Sigmoid colon (tissue), 4 donors: ENCODE data around the gene TMEM156.

ENCODE experiments used
- CTCF ChIP-seq, 4 experiments: fragments of 450-650 bp in 3 of 4; fragments of 200-600 bp in 1 of 4; IDR thresholded peaks; one replicate each; pipeline ENCODE4 v1.5.1; 2016 to 2019; ENCODE audit warnings: antibody characterized with exemption in 4 of 4, mild to moderate bottlenecking in 3 of 4, moderate library complexity in 2 of 4
- POLR2A ChIP-seq, 2 donors: fragments of 450-650 bp; IDR thresholded peaks; one replicate each; pipeline ENCODE4 v1.6.1; 2016; ENCODE audit warnings: antibody characterized with exemption in 2 of 2, mild to moderate bottlenecking in 2 of 2, moderate library complexity in 2 of 2
- POLR2AphosphoS5 ChIP-seq, 4 donors: sonication (generic); formaldehyde crosslinking; IDR thresholded peaks; one replicate each; pipeline ENCODE4 v1.6.1; 2017; ENCODE audit warnings: antibody characterized with exemption in 4 of 4

- TF ChIP-seq CTCF (IDR thresholded peaks at IDR 0.05) (no peak), POLR2A (IDR thresholded peaks at IDR 0.05) (no peak), POLR2AphosphoS5 (IDR thresholded peaks at IDR 0.05) (no peak)
Measured at GRCh38 chr4:39023059-39023458, 9.2 kb downstream of the TMEM156 start.
